HCT116 (cell line): ENCODE results near the gene AGAP1. TPM values are rescaled to one million over a fixed set of nuclear protein-coding genes. Genes with fewer than 3 reads are reported as not detected.
A peak's percentile ranks its signal among the peaks of the same experiment; 100 is the strongest.

Experiments used
- ATAC-seq: fragments of 200-7000 bp; cut with Tn5 transposase; 2 replicates; pipeline ENCODE4 v1.9.1; 2020; ENCODE audit warnings: mild to moderate bottlenecking, moderate library complexity
- BruUV-seq: library from RNA; stranded (reverse); fragments of 400-500 nt; replicated peaks from 2 replicates; lab custom pipeline; 2021; lab: Mats Ljungman, UMichigan
- CTCF ChIA-PET: fragments of 300-600 bp; sonication (Branson Sonifier 250); formaldehyde crosslinking; loops from one replicate; lab custom pipeline; 2021; ENCODE audit warnings: antibody characterized with exemption; lab: Charles Lee
- POLR2A ChIA-PET: fragments of 300-600, 350-600 bp; sonication (Branson Sonifier 250); formaldehyde crosslinking; loops from one replicate; lab custom pipeline; 2021; ENCODE audit warnings: antibody characterized with exemption; lab: Charles Lee
- RAD21 ChIA-PET, 2 experiments: fragments of 300-600 bp; sonication (Branson Sonifier 250); formaldehyde crosslinking; loops; one replicate each; lab custom pipeline; 2023; ENCODE audit warnings: low total read pairs in 2 of 2; ENCODE audit not compliant: uncharacterized antibody in 2 of 2, unreplicated experiment in 2 of 2, low non-redundant PET in 1 of 2; lab: Charles Lee
- DNase-seq: peaks from one replicate; pipeline ENCODE4 v3.0.0-alpha.2; 2010; ENCODE audit warnings: low read depth, low spot score
- H2AFZ ChIP-seq: fragments of 200-600 bp; shearing (Covaris generic), sonication (generic); 2 replicates; pipeline ENCODE4 v1.6.1; 2017; ENCODE audit warnings: low read depth, mixed run types, mixed read lengths, antibody characterized with exemption, low read length; ENCODE audit not compliant: poor library complexity, severe bottlenecking
- H3K27ac ChIP-seq: 2 replicates; pipeline ENCODE4 v1.5.1; 2012; ENCODE audit warnings: low read depth, low read length
- H3K27me3 ChIP-seq: fragments of 200-600 bp; sonication (generic); 2 replicates; pipeline ENCODE4 v1.6.1; 2016; ENCODE audit warnings: mixed run types, low read length, mixed read lengths; ENCODE audit not compliant: insufficient read depth
- H3K36me3 ChIP-seq, 2 experiments: fragments of 200-500 bp in 1 of 2; fragments of 200-600 bp in 1 of 2; sonication (Bioruptor generic) in 1 of 2; sonication (generic) in 1 of 2; 2 replicates each; pipeline versions ENCODE4 v1.5.1 to v1.6.1; 2014 to 2016; ENCODE audit warnings: low read length in 2 of 2, inconsistent platforms in 1 of 2, mixed read lengths in 1 of 2, mixed run types in 1 of 2; ENCODE audit not compliant: insufficient read depth in 2 of 2, control insufficient read depth in 1 of 2
- H3K4me1 ChIP-seq, 2 experiments: fragments of 200-600 bp in 1 of 2; sonication (generic) in 1 of 2; 2 replicates each; pipeline versions ENCODE4 v1.5.1 to v1.6.1; 2012 to 2017; ENCODE audit warnings: low read length in 2 of 2, inconsistent platforms in 1 of 2, mild to moderate bottlenecking in 1 of 2, mixed read lengths in 1 of 2, mixed run types in 1 of 2, moderate library complexity in 1 of 2; ENCODE audit not compliant: insufficient read depth in 2 of 2, control insufficient read depth in 1 of 2
- H3K4me2 ChIP-seq: fragments of 200-600 bp; sonication (generic); 2 replicates; pipeline ENCODE4 v1.6.1; 2017; ENCODE audit warnings: mixed run types, low read length, mixed read lengths
- H3K4me3 ChIP-seq, 2 experiments: fragments of 200-600 bp in 1 of 2; sonication (generic) in 1 of 2; replicated peaks in 1 of 2; 2 replicates each; pipeline ENCODE4 v1.5.1; 2011 to 2016; ENCODE audit warnings: low read length in 2 of 2, control low read depth in 1 of 2, low read depth in 1 of 2, mild to moderate bottlenecking in 1 of 2, mixed read lengths in 1 of 2, mixed run types in 1 of 2
- H3K79me2 ChIP-seq: fragments of 200-600 bp; sonication (generic); 2 replicates; pipeline ENCODE4 v1.6.1; 2017; ENCODE audit warnings: mild to moderate bottlenecking, mixed run types, low read length, moderate library complexity, mixed read lengths; ENCODE audit not compliant: insufficient read depth
- H3K9ac ChIP-seq: fragments of 200-600 bp; sonication (generic); 2 replicates; pipeline ENCODE4 v1.6.1; 2016; ENCODE audit warnings: low read length, mixed read lengths
- H3K9me2 ChIP-seq: fragments of 200-600 bp; sonication (generic), shearing (Covaris generic); 2 replicates; pipeline ENCODE4 v1.6.1; 2017; ENCODE audit warnings: mixed run types, mild to moderate bottlenecking, moderate library complexity; ENCODE audit not compliant: insufficient read depth
- H3K9me3 ChIP-seq, 2 experiments: fragments of 200-500 bp in 1 of 2; fragments of 200-600 bp in 1 of 2; sonication (Bioruptor generic) in 1 of 2; sonication (generic) in 1 of 2; 2 replicates each; pipeline ENCODE4 v1.6.1; 2014 to 2017; ENCODE audit warnings: low read length in 2 of 2, mixed read lengths in 2 of 2, inconsistent platforms in 1 of 2, low read depth in 1 of 2, mild to moderate bottlenecking in 1 of 2, mixed run types in 1 of 2, moderate library complexity in 1 of 2; ENCODE audit not compliant: control insufficient read depth in 1 of 2, insufficient read depth in 1 of 2
- H4K20me1 ChIP-seq: fragments of 200-600 bp; sonication (generic), shearing (Covaris generic); 2 replicates; pipeline ENCODE4 v1.6.1; 2017; ENCODE audit warnings: mixed run types, mild to moderate bottlenecking, moderate library complexity; ENCODE audit not compliant: insufficient read depth
- CEBPB ChIP-seq: IDR thresholded peaks from 2 replicates; pipeline ENCODE4 v1.6.1; 2012; ENCODE audit warnings: low read depth
- SP1 ChIP-seq: IDR thresholded peaks from 2 replicates; pipeline ENCODE4 v1.6.1; 2012; ENCODE audit warnings: low read depth
- SRF ChIP-seq: IDR thresholded peaks from 2 replicates; pipeline ENCODE4 v1.6.1; 2012; ENCODE audit warnings: low read depth
- YY1 ChIP-seq: IDR thresholded peaks from 2 replicates; pipeline ENCODE4 v1.6.1; 2011; ENCODE audit warnings: low read length, low read depth, moderate library complexity, mild to moderate bottlenecking; ENCODE audit not compliant: insufficient replicate concordance; ENCODE audit errors: extremely low read depth
- intact Hi-C: fragments of 100-400 bp; cut with micrococcal nuclease; formaldehyde crosslinking; loops from 2 replicates; pipeline ENCODE4 v1.10.0; 2022
- total RNA-seq: library from RNA; stranded (reverse); gene quantifications from one replicate; pipeline ENCODE4 v1.2.1, GENCODE V29; 2021; ENCODE audit not compliant: unreplicated experiment
- TF ChIP-seq, protein P1 (sequence below): IDR thresholded peaks from 2 replicates; pipeline ENCODE4 v1.6.1; 2012; ENCODE audit warnings: low read depth
- TF ChIP-seq, protein P2 (sequence below), 3 experiments: fragments of 200-600 bp in 1 of 3; sonication (generic) in 1 of 3; IDR thresholded peaks in 2 of 3; conservative IDR thresholded peaks in 1 of 3; 2 replicates each; pipeline ENCODE4 v1.5.1; 2012 to 2017; ENCODE audit warnings: low read depth in 2 of 3, low read length in 2 of 3, antibody characterized with exemption in 1 of 3, borderline replicate concordance in 1 of 3, control low read depth in 1 of 3, mild to moderate bottlenecking in 1 of 3, mixed read lengths in 1 of 3, mixed run types in 1 of 3, moderate library complexity in 1 of 3; ENCODE audit not compliant: insufficient read depth in 1 of 3
- TF ChIP-seq, protein P3 (sequence below): IDR thresholded peaks from 2 replicates; pipeline ENCODE4 v1.6.1; 2012

Gene AGAP1
- total RNA-seq, 1 experiment from 2014 or later = 43.8 TPM

DNA sequence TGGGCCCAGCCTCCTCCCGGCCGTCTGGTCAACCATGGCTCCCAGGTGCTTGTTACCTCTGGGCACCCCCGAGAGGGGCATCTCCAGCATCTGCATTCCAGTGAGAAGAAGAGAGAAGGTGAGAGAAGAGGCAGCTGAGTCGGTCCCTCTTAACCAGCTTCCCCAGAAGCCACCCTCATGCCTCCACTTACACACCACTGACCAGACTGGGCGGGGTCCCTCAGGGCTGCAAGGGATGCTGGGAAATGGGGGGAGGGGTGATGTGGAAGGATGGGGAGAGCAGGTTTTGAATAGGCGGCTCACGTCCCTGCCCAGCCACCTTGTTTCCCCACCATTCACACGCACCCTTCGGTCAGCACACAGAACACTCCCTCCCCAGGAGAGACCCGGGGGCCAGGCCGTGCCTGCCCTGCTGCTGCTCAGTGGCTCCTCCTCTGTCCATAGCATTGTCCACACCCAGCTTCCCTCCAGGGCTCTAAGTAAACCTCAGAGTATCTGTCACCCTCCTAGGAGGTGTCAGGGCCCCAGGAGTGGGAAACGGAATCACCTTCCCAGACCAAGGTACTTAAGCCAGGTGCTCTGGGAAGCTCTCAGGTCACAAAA, 639.7 kb downstream of the AGAP1 start:
- H2AFZ ChIP-seq = no peak overlapping the region
- no peak for DNase-seq
- no TSS peak for BruUV-seq
- no peak overlapping the region for H3K27ac ChIP-seq
- no peaks in the 10 kb centered on the region for H3K9me3 ChIP-seq
- ChIA-PET CTCF (no interaction called here), POLR2A (no interaction called here), RAD21 (no interaction called here)
- H3K36me3 ChIP-seq = no peaks in the 10 kb centered on the region
- no peaks in the 10 kb centered on the region for H4K20me1 ChIP-seq
- no peak overlapping the region for H3K9ac ChIP-seq
- H3K4me2 ChIP-seq = no peak overlapping the region
- H3K4me1 ChIP-seq = no peaks in the 10 kb centered on the region
- no peak overlapping the region for H3K4me3 ChIP-seq
- no peaks in the 10 kb centered on the region for H3K79me2 ChIP-seq
- TF ChIP-seq YY1 (no peak), CEBPB (no peak), SP1 (no peak), SRF (no peak)
- TF ChIP-seq, protein P1, sequence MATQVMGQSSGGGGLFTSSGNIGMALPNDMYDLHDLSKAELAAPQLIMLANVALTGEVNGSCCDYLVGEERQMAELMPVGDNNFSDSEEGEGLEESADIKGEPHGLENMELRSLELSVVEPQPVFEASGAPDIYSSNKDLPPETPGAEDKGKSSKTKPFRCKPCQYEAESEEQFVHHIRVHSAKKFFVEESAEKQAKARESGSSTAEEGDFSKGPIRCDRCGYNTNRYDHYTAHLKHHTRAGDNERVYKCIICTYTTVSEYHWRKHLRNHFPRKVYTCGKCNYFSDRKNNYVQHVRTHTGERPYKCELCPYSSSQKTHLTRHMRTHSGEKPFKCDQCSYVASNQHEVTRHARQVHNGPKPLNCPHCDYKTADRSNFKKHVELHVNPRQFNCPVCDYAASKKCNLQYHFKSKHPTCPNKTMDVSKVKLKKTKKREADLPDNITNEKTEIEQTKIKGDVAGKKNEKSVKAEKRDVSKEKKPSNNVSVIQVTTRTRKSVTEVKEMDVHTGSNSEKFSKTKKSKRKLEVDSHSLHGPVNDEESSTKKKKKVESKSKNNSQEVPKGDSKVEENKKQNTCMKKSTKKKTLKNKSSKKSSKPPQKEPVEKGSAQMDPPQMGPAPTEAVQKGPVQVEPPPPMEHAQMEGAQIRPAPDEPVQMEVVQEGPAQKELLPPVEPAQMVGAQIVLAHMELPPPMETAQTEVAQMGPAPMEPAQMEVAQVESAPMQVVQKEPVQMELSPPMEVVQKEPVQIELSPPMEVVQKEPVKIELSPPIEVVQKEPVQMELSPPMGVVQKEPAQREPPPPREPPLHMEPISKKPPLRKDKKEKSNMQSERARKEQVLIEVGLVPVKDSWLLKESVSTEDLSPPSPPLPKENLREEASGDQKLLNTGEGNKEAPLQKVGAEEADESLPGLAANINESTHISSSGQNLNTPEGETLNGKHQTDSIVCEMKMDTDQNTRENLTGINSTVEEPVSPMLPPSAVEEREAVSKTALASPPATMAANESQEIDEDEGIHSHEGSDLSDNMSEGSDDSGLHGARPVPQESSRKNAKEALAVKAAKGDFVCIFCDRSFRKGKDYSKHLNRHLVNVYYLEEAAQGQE = no peak
- TF ChIP-seq, protein P2, sequence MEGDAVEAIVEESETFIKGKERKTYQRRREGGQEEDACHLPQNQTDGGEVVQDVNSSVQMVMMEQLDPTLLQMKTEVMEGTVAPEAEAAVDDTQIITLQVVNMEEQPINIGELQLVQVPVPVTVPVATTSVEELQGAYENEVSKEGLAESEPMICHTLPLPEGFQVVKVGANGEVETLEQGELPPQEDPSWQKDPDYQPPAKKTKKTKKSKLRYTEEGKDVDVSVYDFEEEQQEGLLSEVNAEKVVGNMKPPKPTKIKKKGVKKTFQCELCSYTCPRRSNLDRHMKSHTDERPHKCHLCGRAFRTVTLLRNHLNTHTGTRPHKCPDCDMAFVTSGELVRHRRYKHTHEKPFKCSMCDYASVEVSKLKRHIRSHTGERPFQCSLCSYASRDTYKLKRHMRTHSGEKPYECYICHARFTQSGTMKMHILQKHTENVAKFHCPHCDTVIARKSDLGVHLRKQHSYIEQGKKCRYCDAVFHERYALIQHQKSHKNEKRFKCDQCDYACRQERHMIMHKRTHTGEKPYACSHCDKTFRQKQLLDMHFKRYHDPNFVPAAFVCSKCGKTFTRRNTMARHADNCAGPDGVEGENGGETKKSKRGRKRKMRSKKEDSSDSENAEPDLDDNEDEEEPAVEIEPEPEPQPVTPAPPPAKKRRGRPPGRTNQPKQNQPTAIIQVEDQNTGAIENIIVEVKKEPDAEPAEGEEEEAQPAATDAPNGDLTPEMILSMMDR (IDR thresholded peaks at IDR 0.05 in 2 of 3, conservative IDR thresholded peaks at IDR 0.05 in 1 of 3; ENCODE audit: borderline replicate concordance in 1 of 3, insufficient read depth in 1 of 3, low read depth in 2 of 3, low read length in 2 of 3) = peak in 2 of 3 experiments; percentile 29 to 33; a peak in 3 of 6 replicates
- TF ChIP-seq, protein P3, sequence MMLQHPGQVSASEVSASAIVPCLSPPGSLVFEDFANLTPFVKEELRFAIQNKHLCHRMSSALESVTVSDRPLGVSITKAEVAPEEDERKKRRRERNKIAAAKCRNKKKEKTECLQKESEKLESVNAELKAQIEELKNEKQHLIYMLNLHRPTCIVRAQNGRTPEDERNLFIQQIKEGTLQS = no peak
- H3K9me2 ChIP-seq = no peaks in the 10 kb centered on the region
- ATAC-seq = peak; percentile 82
- H3K27me3 ChIP-seq = no peaks in the 10 kb centered on the region
- intact Hi-C loops = no loop called here
